Glutamatergic neuron (in vitro differentiated cells): ENCODE results near the gene PRRG1. TPM values are rescaled to one million over a fixed set of nuclear protein-coding genes. Genes with fewer than 3 reads are reported as not detected.
"Not testable (repeated sequence)": the region's sequence is repeated elsewhere in the genome, so short reads cannot be mapped to it uniquely, and the experiment has no call there.

ENCODE experiments used
- DNase-seq: peaks from one replicate; pipeline ENCODE4 v3.0.0; 2022
- H3K27ac Mint-ChIP-seq: one replicate; pipeline ENCODE4 v1.8.0; 2020; ENCODE audit warnings: mild to moderate bottlenecking, mixed read lengths, inconsistent platforms; ENCODE audit not compliant: unreplicated experiment
- H3K27me3 Mint-ChIP-seq: one replicate; pipeline ENCODE4 v1.8.0; 2020; ENCODE audit warnings: mild to moderate bottlenecking, moderate library complexity, mixed read lengths, inconsistent platforms; ENCODE audit not compliant: unreplicated experiment
- H3K36me3 Mint-ChIP-seq: one replicate; pipeline ENCODE4 v1.8.0; 2020; ENCODE audit warnings: mild to moderate bottlenecking, mixed read lengths, inconsistent platforms; ENCODE audit not compliant: unreplicated experiment
- H3K4me1 Mint-ChIP-seq: one replicate; pipeline ENCODE4 v1.8.0; 2020; ENCODE audit warnings: mild to moderate bottlenecking, low read depth, mixed read lengths, inconsistent platforms; ENCODE audit not compliant: unreplicated experiment
- H3K4me3 Mint-ChIP-seq: one replicate; pipeline ENCODE4 v1.8.0; 2020; ENCODE audit warnings: mild to moderate bottlenecking, mixed read lengths, inconsistent platforms; ENCODE audit not compliant: unreplicated experiment
- H3K9me3 Mint-ChIP-seq: one replicate; pipeline ENCODE4 v1.8.0; 2020; ENCODE audit warnings: mild to moderate bottlenecking, moderate library complexity, mixed read lengths, inconsistent platforms; ENCODE audit not compliant: unreplicated experiment
- CTCF ChIP-seq: fragments of 200-600 bp; sonication (generic); IDR thresholded peaks from one replicate; pipeline ENCODE4 v1.5.0; 2021; ENCODE audit not compliant: partially characterized antibody, unreplicated experiment
- total RNA-seq: library from RNA; stranded (reverse); fragmentation: NEBNext Ultra II Directional; extraction: Animal tissue kit (Norgen Biotek cat#: 25700); gene quantifications from one replicate; pipeline ENCODE4 v1.2.1, GENCODE V29; 2021; ENCODE audit not compliant: unreplicated experiment

PRRG1 gene
- total RNA-seq, 1 donor from 2014 or later: 4.4 TPM

GRCh38 chrX:37420185-37420584 lies 71.0 kb downstream of the PRRG1 start:
- Mint-ChIP-seq H3K27me3 (no peaks in the 10 kb centered on the region), H3K27ac (no peak overlapping the region), H3K4me3 (no peak overlapping the region), H3K36me3 (no peaks in the 10 kb centered on the region), H3K9me3 (no peaks in the 10 kb centered on the region), H3K4me1 (no peaks in the 10 kb centered on the region)
- DNase-seq: no peak
- no peak for TF ChIP-seq CTCF

DNA sequence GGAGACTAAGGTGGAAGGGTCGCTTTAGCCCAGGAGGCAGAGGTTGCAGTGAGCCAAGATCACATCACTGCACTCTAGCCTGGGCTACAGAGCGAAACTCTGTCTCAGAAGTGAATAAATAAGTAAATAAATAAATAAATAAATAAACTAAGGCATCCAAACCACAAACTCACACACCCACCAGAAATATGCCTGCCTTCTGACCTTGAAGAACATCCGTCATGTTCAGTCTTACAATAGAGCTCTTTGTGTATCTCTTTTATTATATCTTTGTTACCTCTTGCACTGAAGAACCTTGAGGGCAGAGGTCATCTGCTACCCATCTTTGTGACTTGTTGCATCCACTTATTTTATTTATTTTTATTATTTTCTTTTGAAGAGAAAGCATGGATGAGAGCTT lies 71.6 kb downstream of the PRRG1 start:
- H3K9me3 Mint-ChIP-seq: no peaks in the 10 kb centered on the region
- no peak overlapping the region for H3K27ac Mint-ChIP-seq
- TF ChIP-seq CTCF: no peak
- no peaks in the 10 kb centered on the region for H3K4me1 Mint-ChIP-seq
- no peak for DNase-seq
- H3K36me3 Mint-ChIP-seq: no peaks in the 10 kb centered on the region
- H3K4me3 Mint-ChIP-seq: no peak overlapping the region
- no peaks in the 10 kb centered on the region for H3K27me3 Mint-ChIP-seq

- Mint-ChIP-seq H3K27me3 (no peaks in the 10 kb centered on the region), H3K36me3 (no peaks in the 10 kb centered on the region), H3K4me3 (no peak overlapping the region), H3K4me1 (no peaks in the 10 kb centered on the region), H3K9me3 (no peaks in the 10 kb centered on the region), H3K27ac (no peak overlapping the region)
- DNase-seq: no peak
- TF ChIP-seq CTCF: no peak
Measured at GRCh38 chrX:37424000-37424429, 74.9 kb downstream of the PRRG1 start.

GRCh38 chrX:37425370-37425769 lies 76.2 kb downstream of the PRRG1 start:
- Mint-ChIP-seq H3K36me3 (no peaks in the 10 kb centered on the region), H3K9me3 (no peaks in the 10 kb centered on the region), H3K4me3 (no peak overlapping the region), H3K27me3 (no peaks in the 10 kb centered on the region), H3K27ac (no peak overlapping the region), H3K4me1 (no peaks in the 10 kb centered on the region)
- no peak for TF ChIP-seq CTCF
- no peak for DNase-seq

GRCh38 chrX:37428962-37429361 lies 79.8 kb downstream of the PRRG1 start:
- not testable (repeated sequence) for H3K4me1 Mint-ChIP-seq, H3K36me3 Mint-ChIP-seq, H3K4me3 Mint-ChIP-seq, H3K27ac Mint-ChIP-seq, DNase-seq, H3K27me3 Mint-ChIP-seq, H3K9me3 Mint-ChIP-seq

GRCh38 chrX:37434362-37434761 lies 85.2 kb downstream of the PRRG1 start:
- no peak overlapping the region for H3K4me3 Mint-ChIP-seq
- no peaks in the 10 kb centered on the region for H3K36me3 Mint-ChIP-seq
- H3K9me3 Mint-ChIP-seq: no peaks in the 10 kb centered on the region
- no peaks in the 10 kb centered on the region for H3K4me1 Mint-ChIP-seq
- peaks cover 1% of the 10 kb centered on the region for H3K27me3 Mint-ChIP-seq
- DNase-seq: no peak
- no peak overlapping the region for H3K27ac Mint-ChIP-seq
- no peak for TF ChIP-seq CTCF
